HUDEP-2 (cell line): Measurements from ENCODE around the gene VSTM5.
"Not testable (repeated sequence)": the region's sequence is repeated elsewhere in the genome, so short reads cannot be mapped to it uniquely, and the experiment has no call there.

Experiments used
- DNase-seq, 76 experiments: peaks; one replicate each; lab custom pipeline; 2025; ENCODE audit not compliant: unreplicated experiment in 76 of 76; lab: John Stamatoyannopoulos, UW

The VSTM5 gene, protein sequence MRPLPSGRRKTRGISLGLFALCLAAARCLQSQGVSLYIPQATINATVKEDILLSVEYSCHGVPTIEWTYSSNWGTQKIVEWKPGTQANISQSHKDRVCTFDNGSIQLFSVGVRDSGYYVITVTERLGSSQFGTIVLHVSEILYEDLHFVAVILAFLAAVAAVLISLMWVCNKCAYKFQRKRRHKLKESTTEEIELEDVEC

DNA sequence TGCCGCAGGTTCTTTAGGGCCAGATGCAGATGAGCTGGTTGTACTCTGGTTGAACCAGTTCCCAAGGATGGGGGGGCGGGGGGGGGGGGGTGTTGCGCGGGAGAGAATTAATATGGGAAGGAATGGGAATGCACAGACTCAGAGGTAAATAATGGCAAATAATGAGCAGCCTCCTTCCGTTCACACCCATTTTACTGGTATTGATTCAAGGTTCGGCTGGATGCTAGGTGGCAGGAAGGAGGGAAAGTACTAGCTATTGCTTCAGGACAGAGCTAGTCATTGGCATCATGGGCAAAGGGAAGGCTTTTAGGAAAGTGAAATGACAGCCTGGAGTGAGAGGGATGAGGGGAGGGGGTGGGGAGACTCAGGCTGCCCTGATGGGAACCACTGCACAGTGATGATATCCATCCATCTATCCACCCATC is at the start of gene VSTM5:
TSS of gene VSTM5 (minus strand) at position 25 of the 425 bp plus-strand sequence. CDS start 116 bp downstream, outside the sequence.
- DNase-seq, result no peak

GRCh38 chr11:93895106-93895862 is 44.9 kb upstream of the VSTM5 start:
- DNase-seq, result peak in 21 of 76 experiments; percentile 1 to 46 (median 17)

DNA sequence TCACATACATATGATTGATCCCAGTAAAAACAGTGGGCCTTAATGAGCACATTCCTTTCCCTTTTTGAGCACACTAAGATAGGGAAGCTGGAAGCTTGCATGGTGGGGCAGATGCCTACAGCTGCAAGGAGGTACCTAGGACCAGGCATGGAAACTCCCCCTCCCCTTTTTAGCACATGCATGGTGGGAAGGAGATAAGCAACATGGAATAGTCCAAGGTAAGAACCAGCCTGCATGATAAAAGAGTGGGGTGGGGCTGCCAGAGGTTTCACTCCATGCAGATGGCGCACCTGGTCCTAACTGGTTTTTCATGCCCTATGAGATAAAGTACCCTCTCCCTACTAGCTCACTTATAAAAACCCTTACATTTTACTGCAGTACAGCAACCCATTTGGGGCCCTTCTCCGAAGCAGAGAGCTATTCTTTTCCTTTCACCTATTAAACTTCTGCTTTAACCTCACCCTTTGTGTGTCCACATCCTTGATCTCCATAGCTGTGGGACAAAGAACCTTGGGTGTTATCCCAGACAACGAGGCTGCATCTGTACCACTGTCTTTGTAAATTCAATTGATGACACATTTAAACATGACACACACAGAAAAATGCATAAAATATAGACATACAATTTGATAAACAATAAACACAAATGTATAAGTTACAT is 40.1 kb upstream of the VSTM5 start:
- no peak for DNase-seq

DNA sequence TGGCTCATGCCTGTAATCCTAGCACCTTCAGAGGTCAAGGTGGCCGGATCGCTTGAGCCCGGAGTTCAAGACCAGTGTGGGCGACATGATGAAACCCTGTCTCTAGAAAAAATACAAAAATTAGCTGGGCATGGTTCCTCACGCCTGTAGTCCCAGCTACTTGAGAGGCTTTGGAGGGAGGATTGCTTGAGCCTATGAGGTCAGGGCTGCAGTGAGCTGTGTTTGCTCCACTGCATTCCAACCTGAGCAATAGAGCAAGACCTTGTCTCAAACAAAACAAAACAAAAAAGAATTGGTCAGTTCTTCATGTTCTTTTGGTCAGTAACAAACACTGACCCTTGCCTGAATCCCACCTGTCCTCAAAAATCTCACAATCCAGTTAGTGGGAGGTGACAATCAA is 36.7 kb upstream of the VSTM5 start:
- no peak for DNase-seq

GRCh38 chr11:93879114-93879513 is 28.7 kb upstream of the VSTM5 start:
- not testable (repeated sequence) for DNase-seq

GRCh38 chr11:93875637-93876036 is 25.2 kb upstream of the VSTM5 start:
- DNase-seq, result no peak

DNA sequence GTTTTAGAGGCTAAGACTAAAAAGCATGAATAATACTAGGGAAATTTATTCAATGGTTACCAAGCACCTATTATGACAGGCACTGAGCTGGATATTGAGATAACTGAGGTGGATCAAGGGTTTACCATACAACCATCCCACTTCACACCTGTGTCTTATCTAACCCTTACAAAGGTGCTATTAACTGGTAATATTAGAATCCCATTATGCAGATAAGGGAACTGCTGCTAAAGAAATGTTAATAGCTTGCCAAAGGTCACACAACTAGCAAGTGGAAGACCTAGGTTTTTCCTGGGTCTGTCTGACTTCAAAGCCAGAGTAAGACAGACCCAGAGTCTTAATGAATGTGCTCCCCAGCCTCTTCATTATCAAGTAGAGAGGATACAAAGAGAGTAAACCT is 21.1 kb upstream of the VSTM5 start:
- DNase-seq, result no peak

DNA sequence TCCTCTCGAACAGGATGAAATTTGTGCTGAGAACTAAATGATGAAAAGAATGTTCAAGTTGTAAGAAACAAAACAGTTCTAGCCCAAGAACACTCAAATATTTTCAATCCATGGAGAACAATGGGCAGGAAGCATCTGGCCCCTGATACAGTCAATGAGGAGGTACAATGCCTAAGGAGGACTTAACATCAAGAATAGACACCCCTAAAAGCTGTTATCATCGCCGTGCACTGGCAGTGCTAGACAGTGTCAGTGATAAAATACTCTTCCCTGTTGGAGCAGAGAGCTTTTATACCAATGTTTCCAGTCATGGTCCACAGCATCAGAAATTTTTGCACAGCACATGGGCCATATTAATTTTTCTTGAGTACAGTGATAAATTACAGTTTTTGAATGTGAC is 20.2 kb upstream of the VSTM5 start:
- DNase-seq, result no peak

DNA sequence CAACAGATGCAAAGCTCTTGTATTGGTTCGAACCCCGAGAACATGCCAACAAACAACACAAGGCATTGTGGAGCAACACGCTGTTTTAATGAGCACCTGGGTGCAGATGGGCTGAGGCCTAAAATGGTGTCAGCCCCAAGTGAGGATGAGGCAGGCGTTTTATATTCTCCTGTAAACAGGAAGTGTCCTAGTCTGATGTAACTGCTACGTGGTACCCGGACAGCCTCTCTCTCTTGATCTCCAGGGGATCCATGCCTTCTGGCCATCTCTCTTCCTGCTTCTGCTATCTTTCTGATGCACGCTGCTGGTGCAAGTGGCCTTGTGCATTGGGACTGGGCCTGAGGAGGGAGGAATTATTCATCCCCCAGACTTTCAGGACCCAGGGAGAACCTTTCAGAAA is 19.4 kb upstream of the VSTM5 start:
- no peak for DNase-seq

- peak in 9 of 76 experiments; percentile 0 to 22 (median 8) for DNase-seq
These were observed 18.0 kb upstream of the VSTM5 start for GRCh38 chr11:93868404-93868803.

DNA sequence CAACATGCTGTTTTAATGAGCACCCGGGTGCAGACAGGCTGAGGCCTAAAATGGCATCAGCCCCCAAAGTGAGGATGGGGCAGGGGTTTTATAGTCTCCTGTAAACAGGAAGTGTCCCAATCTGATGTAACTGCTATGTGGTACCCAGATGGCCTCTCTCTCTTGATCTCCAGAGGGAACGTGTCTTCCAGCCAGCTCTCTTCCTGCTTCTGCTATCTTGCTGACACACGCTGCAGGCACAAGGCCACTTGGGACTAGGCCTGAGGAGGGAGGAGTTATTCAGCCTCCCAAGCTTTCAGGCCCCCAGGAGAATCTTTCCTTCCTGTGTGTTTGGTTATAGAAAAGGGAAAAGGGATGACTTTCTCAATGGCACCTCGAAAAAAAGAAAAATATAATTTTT is 11.4 kb upstream of the VSTM5 start:
- DNase-seq, result no peak

GRCh38 chr11:93858121-93858775 is 7.8 kb upstream of the VSTM5 start:
- DNase-seq, result no peak

DNA sequence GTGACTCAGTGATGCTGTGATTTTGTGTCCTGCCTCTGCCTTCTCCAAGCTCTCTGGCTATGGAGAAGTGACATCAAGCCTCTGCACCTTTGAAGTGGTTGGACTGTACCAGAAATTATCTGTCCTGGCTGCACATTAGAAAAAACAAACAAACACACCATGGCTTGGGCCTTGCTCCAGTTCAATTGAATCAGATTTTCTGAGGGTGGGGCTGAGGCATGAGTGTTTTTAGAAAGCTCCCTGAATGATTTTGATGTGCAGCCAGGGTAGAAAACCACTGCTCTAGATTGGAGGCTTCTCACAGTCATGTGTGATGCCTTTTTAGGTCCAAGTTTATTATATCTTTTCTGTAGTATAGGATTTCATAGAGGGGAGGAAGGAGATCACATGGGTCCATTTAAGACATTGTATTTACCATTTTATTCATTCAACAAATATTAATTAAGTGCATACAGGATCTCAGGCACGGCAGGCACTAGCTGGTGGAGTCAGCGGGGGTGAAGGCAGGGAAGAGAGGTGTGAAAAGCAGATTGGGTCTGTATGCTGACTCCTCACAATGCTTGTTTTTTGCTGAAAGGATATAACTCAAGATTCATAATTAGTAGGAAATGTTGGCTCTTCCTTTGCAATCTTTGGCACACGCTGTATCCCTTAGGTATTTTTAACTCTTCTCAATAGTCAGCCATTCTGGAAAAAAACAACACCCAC is 7.1 kb upstream of the VSTM5 start:
- no peak for DNase-seq

DNA sequence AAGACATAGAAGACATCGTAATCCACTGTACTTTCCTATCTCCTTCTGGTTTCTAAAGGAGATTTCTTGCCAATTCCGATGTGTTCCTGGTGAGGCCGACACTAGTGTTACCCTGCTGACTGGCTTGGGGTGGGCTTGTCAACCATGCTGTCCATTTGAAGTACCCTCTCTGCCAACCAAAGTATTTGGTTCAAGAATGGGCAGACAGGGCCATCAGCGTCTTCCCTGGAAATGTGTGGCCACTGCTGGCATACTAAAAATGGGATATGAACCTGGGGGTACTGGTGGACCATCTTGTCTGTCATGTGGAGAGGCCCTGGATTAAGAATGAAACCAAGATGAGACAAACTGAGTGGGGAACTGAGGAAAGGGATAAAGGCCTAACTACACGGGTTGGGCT is 1.8 kb upstream of the VSTM5 start:
- no peak for DNase-seq

DNA sequence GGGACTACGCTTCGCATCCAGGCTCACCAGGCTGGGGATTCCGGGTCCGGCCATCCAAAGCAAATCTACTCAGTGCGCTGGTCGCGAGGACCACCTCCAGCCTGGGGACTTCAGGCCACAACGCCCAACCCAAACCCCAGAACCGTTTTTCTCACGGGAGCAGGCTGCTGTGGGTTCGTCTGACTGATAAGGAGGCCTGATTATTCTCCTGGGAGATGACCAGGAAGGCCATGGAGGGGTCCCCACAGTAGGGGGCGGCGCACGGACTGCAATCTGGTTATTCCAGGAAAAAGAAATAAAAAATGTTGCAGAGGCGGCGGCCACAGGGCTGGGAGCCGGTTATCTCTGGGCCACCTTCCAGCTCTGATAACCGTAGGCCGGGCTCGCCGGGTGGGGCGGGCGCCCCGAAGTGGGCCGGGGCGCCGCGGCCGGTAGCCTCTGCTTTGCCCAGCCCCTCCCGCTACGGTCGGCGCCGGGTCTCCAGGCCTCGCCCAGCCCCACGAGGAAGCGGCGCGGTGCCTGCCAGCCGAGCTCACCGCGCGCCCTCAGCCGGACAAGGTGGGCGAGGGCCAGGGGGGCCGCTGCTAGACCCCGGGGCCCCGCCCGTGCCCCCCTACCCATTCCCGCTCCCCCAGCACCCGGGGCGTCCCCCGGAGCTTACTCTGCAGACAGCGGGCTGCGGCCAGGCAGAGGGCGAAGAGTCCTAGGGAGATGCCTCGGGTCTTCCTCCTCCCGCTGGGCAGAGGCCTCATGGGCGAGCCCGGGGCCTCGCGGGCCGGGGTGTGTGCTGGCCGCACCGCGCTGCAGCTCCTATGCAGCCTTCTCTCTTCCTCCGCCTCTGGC is 446 bp downstream of the VSTM5 start:
- DNase-seq, result peak in 17 of 76 experiments; percentile 3 to 37 (median 15)

DNA sequence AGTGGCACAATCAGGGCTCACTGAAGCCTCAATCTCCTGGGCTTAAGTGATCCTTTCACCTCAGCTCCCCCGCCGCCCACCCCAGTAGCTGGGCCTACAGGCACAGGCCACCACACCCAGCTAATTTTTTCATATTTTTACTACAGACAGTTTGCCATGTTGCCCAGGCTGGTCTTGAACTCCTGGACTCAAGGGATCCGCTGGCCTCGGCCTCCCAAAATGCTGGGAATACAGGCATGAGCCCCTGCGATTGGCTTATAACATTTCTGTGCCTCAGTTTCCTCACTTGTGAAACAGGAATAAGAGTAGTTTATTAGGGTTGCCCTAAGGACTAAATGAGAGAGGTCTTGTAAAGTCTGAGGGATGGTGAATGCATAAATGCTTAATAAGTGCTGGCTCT is 1.2 kb downstream of the VSTM5 start:
- no peak for DNase-seq

- DNase-seq, result no peak
These were observed 4.0 kb downstream of the VSTM5 start for GRCh38 chr11:93846411-93846810.

DNA sequence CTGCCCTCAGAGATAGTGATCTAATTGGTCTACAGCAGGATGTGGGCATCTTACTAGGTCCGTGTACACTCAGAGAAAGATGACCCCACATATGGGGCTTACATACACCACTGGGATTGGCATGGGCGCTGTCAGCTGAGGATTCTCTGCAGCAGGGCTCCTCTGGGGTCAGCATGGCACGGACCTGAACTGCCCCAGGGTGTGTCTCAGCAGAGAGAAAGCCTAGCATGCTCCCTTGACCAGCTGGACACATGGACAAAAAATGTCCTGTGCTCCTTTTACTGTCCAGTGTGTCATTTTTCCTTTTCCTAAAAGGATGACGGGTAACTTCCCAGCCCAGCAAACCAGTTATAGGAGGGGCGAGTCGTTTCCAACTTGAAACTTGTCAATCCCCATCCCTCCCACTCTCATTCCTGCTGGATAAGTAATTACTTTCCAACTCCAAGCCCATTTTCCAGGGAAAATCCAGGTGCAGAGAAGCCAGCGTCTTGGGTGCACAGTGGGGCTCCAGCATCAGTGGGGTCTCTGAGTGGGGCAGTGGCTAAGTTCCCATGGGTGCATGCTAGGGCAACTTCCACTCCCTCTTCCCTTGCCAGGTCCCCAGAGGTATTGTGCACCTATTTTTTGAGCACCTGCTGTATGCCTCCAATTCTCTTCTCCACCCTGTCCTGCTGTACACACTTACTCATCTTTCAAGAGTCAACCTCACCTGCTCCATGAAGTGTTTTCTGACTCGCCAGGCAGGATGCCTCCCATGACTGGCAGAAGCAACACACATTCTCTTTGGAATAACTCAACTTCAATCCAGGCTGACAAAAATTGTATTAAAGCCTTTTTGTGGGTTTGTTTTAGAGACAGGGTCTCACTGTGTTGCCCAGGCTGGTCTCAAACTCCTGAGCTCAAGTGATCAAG is 5.0 kb downstream of the VSTM5 start:
- no peak for DNase-seq

- DNase-seq, result no peak
These were observed 5.8 kb downstream of the VSTM5 start for GRCh38 chr11:93844568-93844967.
